A673 (cell line): Measurements from ENCODE around the gene MAN1B1. TPM values are rescaled to one million over a fixed set of nuclear protein-coding genes. Genes with fewer than 3 reads are reported as not detected.

Experiments
- BruUV-seq: library from RNA; stranded (reverse); fragments of 400-500 nt; replicated peaks from 2 replicates; lab custom pipeline; 2021; lab: Mats Ljungman, UMichigan
- CTCF ChIA-PET: fragments of 300-600 bp; sonication (Branson Sonifier 250); formaldehyde crosslinking; loops from one replicate; lab custom pipeline; 2022; ENCODE audit warnings: antibody characterized with exemption; lab: Charles Lee
- POLR2A ChIA-PET: fragments of 300-600 bp; sonication (Branson Sonifier 250); formaldehyde crosslinking; loops from one replicate; lab custom pipeline; 2022; ENCODE audit warnings: antibody characterized with exemption; ENCODE audit not compliant: low non-redundant PET; lab: Charles Lee
- DNase-seq: peaks from one replicate; pipeline ENCODE4 v3.0.0-alpha.2; 2015; ENCODE audit warnings: low spot score
- H3K27ac ChIP-seq: fragments of 200-600 bp; sonication (generic); 2 replicates; pipeline ENCODE4 v1.5.1; 2016; ENCODE audit warnings: mixed run types, low read depth, mild to moderate bottlenecking, mixed read lengths, antibody characterized with exemption, low read length; ENCODE audit not compliant: poor library complexity, severe bottlenecking
- H3K27me3 ChIP-seq: fragments of 200-600 bp; sonication (generic); replicated peaks from 2 replicates; pipeline ENCODE4 v1.6.1; 2017; ENCODE audit warnings: mixed run types, low read depth, mild to moderate bottlenecking, mixed read lengths, antibody characterized with exemption, low read length; ENCODE audit not compliant: insufficient read depth, poor library complexity
- H3K36me3 ChIP-seq: fragments of 200-600 bp; sonication (generic); 2 replicates; pipeline ENCODE4 v1.6.1; 2016; ENCODE audit warnings: mixed run types, mild to moderate bottlenecking, mixed read lengths, antibody characterized with exemption, low read length; ENCODE audit not compliant: insufficient read depth, poor library complexity, severe bottlenecking
- H3K4me1 ChIP-seq: fragments of 200-600 bp; sonication (generic); 2 replicates; pipeline ENCODE4 v1.6.1; 2017; ENCODE audit warnings: mixed run types, mild to moderate bottlenecking, mixed read lengths, antibody characterized with exemption, low read length; ENCODE audit not compliant: insufficient read depth, poor library complexity, severe bottlenecking
- H3K4me3 ChIP-seq: fragments of 200-600 bp; sonication (generic); 2 replicates; pipeline ENCODE4 v1.5.1; 2016; ENCODE audit warnings: low read depth, mixed run types, mild to moderate bottlenecking, mixed read lengths, low read length; ENCODE audit not compliant: poor library complexity, severe bottlenecking
- H3K9me3 ChIP-seq: fragments of 200-600 bp; sonication (generic); 2 replicates; pipeline ENCODE4 v1.6.1; 2016; ENCODE audit warnings: mixed run types, low read depth, mild to moderate bottlenecking, mixed read lengths, antibody characterized with exemption, low read length; ENCODE audit not compliant: poor library complexity, severe bottlenecking
- EZH2 ChIP-seq: fragments of 200-600 bp; sonication (generic); IDR thresholded peaks from 2 replicates; pipeline ENCODE4 v1.6.1; 2017; ENCODE audit warnings: borderline replicate concordance, low read depth, mild to moderate bottlenecking, mixed read lengths, antibody characterized with exemption, low read length; ENCODE audit not compliant: poor library complexity, severe bottlenecking
- intact Hi-C: fragments of 100-400 bp; cut with micrococcal nuclease; formaldehyde crosslinking; loops from one replicate; pipeline ENCODE4 v1.10.0; 2022; ENCODE audit not compliant: unreplicated experiment
- total RNA-seq: library from RNA; stranded (reverse); gene quantifications from 2 replicates; pipeline ENCODE4 v1.2.3, GENCODE V29; 2021
- TF ChIP-seq, protein P1 (sequence below): fragments of 300-800, 200-600 bp; sonication (generic); conservative IDR thresholded peaks from 2 replicates; pipeline ENCODE4 v1.5.1; 2017; ENCODE audit warnings: low read depth, mild to moderate bottlenecking, antibody characterized with exemption, low read length, moderate library complexity, mixed read lengths

MAN1B1 gene
- total RNA-seq, 1 experiment from 2014 or later, result 48.6 TPM

DNA sequence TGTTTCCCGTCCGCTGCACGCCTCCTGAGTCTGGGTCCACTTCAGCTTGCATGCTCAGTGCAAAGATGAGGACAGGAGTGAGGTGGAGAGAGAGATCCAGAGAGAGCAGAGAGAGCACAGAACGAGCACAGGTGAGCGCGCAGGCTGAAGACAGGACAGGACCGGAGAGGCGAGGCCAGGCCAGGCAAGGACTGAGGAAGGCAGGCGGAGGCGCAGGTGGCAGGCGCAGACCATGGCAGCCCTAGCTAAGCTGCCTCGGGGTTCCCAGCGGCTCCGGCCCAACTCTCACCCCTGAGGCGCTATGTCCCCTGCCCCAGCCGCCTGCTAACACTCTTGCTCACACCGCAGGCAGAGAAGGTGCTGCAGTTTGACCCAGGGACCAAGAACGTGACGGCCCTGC is 61.9 kb downstream of the MAN1B1 start:
- no TSS peak for BruUV-seq
- Histone ChIP-seq H3K36me3 (no peaks in the 10 kb centered on the region), H3K4me3 (no peak overlapping the region), H3K9me3 (no peaks in the 10 kb centered on the region), H3K27me3 (peaks cover 10% of the 10 kb centered on the region), H3K4me1 (peaks cover 5% of the 10 kb centered on the region), H3K27ac (no peak overlapping the region)
- DNase-seq, result no peak
- no peak for TF ChIP-seq EZH2
- TF ChIP-seq, protein P1, sequence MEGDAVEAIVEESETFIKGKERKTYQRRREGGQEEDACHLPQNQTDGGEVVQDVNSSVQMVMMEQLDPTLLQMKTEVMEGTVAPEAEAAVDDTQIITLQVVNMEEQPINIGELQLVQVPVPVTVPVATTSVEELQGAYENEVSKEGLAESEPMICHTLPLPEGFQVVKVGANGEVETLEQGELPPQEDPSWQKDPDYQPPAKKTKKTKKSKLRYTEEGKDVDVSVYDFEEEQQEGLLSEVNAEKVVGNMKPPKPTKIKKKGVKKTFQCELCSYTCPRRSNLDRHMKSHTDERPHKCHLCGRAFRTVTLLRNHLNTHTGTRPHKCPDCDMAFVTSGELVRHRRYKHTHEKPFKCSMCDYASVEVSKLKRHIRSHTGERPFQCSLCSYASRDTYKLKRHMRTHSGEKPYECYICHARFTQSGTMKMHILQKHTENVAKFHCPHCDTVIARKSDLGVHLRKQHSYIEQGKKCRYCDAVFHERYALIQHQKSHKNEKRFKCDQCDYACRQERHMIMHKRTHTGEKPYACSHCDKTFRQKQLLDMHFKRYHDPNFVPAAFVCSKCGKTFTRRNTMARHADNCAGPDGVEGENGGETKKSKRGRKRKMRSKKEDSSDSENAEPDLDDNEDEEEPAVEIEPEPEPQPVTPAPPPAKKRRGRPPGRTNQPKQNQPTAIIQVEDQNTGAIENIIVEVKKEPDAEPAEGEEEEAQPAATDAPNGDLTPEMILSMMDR, result no peak
- ChIA-PET POLR2A (interaction anchor here (0.6 kb wide), 1 partner anchor 451 kb away, joined by 3 read pairs; no protein-coding TSS in a partner anchor), CTCF (no interaction called here)
- intact Hi-C loops, result no loop called here

DNA sequence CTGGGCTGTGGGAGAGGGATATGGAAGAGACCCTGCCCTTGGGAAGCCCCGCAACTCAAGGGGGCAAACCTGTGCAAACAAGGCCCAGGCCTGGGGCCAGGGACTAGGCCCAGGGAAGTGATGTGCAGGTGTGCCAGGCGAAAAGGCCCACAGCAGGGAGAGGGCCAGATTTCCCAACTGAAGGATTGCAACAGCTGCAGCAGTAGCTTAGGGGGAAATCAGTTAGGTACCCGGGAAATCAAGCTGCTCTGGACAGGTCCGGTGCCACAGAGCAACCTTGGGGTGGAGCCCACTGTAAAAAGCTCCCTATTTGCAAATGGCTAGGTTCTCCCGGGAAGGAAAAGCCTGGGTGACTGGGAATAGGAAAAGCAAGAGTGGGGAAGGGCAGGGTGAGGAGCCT is 62.6 kb downstream of the MAN1B1 start:
- ChIA-PET POLR2A (no interaction called here), CTCF (no interaction called here)
- Histone ChIP-seq H3K27me3 (peaks cover 5% of the 10 kb centered on the region), H3K36me3 (no peaks in the 10 kb centered on the region), H3K9me3 (no peaks in the 10 kb centered on the region), H3K4me3 (no peak overlapping the region), H3K27ac (no peak overlapping the region), H3K4me1 (peaks cover 5% of the 10 kb centered on the region)
- intact Hi-C loops, result no loop called here
- no peak for TF ChIP-seq EZH2
- TF ChIP-seq, protein P1, result no peak
- BruUV-seq, result no TSS peak
- DNase-seq, result no peak

DNA sequence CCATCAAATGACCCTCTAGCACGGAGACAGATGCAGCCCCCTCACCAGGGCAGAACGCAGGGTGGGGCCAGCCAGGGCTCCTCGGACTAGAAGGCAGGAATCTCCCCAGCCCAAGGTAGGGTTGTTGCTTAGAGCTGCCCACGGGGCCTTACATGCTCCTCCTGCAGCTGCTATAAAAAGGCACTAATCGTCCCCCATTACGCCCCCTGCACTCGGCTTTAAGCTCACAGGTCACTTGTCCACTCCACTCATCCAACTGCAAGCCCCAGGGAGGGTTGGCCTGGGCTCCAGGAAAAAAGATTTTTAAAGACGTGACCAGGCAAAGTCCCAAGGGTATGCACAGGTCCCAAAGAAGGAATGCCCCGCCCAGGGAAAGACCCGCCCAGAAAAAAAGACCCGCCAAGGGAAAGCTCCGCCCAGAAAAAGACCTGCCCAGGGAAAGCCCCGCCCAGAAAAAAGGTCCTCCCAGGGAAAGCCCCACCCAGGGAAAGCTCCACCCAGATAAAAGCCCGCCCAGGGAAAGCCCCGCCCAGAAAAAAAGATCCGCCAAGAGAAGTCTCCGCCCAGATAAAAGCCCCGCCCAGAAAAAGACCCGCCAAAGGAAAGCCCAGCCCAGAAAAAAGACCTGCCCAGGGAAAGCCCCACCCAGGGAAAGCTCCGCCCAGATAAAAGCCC is 63.3 kb downstream of the MAN1B1 start:
- no peaks in the 10 kb centered on the region for H3K9me3 ChIP-seq
- H3K36me3 ChIP-seq, result no peaks in the 10 kb centered on the region
- intact Hi-C loops, result no loop called here
- H3K27me3 ChIP-seq, result peaks cover 5% of the 10 kb centered on the region
- TF ChIP-seq, protein P1, result no peak
- no peak for TF ChIP-seq EZH2
- no peak overlapping the region for H3K4me3 ChIP-seq
- H3K4me1 ChIP-seq, result peaks cover 5% of the 10 kb centered on the region
- no TSS peak for BruUV-seq
- POLR2A ChIA-PET, result interaction anchor here (0.7 kb wide), 1 partner anchor 24 kb away, joined by 7 read pairs; no protein-coding TSS in a partner anchor
- H3K27ac ChIP-seq, result no peak overlapping the region
- no peak for DNase-seq
- CTCF ChIA-PET, result interaction anchor here (0.6 to 1.5 kb wide), 2 partner anchors 87 to 297 kb away, joined by 3 to 9 read pairs; no protein-coding TSS in a partner anchor
